ENCODE data around the gene TENM4. TPM values are rescaled to one million over a fixed set of nuclear protein-coding genes. Genes with fewer than 3 reads are reported as not detected.
A peak's percentile ranks its signal among the peaks of the same experiment; 100 is the strongest.

TENM4 gene
- total and polyA plus RNA-seq, 2 of the 8 experiments (the other 6 are each of a cell fraction or from before 2014, with no cell fraction given): 3.5 to 7.2 TPM

GRCh38 chr11:79436919-79437277, 3.9 kb downstream of the TENM4 start (continued):
- TF ChIP-seq, protein P1, sequence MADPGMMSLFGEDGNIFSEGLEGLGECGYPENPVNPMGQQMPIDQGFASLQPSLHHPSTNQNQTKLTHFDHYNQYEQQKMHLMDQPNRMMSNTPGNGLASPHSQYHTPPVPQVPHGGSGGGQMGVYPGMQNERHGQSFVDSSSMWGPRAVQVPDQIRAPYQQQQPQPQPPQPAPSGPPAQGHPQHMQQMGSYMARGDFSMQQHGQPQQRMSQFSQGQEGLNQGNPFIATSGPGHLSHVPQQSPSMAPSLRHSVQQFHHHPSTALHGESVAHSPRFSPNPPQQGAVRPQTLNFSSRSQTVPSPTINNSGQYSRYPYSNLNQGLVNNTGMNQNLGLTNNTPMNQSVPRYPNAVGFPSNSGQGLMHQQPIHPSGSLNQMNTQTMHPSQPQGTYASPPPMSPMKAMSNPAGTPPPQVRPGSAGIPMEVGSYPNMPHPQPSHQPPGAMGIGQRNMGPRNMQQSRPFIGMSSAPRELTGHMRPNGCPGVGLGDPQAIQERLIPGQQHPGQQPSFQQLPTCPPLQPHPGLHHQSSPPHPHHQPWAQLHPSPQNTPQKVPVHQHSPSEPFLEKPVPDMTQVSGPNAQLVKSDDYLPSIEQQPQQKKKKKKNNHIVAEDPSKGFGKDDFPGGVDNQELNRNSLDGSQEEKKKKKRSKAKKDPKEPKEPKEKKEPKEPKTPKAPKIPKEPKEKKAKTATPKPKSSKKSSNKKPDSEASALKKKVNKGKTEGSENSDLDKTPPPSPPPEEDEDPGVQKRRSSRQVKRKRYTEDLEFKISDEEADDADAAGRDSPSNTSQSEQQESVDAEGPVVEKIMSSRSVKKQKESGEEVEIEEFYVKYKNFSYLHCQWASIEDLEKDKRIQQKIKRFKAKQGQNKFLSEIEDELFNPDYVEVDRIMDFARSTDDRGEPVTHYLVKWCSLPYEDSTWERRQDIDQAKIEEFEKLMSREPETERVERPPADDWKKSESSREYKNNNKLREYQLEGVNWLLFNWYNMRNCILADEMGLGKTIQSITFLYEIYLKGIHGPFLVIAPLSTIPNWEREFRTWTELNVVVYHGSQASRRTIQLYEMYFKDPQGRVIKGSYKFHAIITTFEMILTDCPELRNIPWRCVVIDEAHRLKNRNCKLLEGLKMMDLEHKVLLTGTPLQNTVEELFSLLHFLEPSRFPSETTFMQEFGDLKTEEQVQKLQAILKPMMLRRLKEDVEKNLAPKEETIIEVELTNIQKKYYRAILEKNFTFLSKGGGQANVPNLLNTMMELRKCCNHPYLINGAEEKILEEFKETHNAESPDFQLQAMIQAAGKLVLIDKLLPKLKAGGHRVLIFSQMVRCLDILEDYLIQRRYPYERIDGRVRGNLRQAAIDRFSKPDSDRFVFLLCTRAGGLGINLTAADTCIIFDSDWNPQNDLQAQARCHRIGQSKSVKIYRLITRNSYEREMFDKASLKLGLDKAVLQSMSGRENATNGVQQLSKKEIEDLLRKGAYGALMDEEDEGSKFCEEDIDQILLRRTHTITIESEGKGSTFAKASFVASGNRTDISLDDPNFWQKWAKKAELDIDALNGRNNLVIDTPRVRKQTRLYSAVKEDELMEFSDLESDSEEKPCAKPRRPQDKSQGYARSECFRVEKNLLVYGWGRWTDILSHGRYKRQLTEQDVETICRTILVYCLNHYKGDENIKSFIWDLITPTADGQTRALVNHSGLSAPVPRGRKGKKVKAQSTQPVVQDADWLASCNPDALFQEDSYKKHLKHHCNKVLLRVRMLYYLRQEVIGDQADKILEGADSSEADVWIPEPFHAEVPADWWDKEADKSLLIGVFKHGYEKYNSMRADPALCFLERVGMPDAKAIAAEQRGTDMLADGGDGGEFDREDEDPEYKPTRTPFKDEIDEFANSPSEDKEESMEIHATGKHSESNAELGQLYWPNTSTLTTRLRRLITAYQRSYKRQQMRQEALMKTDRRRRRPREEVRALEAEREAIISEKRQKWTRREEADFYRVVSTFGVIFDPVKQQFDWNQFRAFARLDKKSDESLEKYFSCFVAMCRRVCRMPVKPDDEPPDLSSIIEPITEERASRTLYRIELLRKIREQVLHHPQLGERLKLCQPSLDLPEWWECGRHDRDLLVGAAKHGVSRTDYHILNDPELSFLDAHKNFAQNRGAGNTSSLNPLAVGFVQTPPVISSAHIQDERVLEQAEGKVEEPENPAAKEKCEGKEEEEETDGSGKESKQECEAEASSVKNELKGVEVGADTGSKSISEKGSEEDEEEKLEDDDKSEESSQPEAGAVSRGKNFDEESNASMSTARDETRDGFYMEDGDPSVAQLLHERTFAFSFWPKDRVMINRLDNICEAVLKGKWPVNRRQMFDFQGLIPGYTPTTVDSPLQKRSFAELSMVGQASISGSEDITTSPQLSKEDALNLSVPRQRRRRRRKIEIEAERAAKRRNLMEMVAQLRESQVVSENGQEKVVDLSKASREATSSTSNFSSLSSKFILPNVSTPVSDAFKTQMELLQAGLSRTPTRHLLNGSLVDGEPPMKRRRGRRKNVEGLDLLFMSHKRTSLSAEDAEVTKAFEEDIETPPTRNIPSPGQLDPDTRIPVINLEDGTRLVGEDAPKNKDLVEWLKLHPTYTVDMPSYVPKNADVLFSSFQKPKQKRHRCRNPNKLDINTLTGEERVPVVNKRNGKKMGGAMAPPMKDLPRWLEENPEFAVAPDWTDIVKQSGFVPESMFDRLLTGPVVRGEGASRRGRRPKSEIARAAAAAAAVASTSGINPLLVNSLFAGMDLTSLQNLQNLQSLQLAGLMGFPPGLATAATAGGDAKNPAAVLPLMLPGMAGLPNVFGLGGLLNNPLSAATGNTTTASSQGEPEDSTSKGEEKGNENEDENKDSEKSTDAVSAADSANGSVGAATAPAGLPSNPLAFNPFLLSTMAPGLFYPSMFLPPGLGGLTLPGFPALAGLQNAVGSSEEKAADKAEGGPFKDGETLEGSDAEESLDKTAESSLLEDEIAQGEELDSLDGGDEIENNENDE (IDR thresholded peaks at IDR 0.05; ENCODE audit: insufficient replicate concordance, low read length): no peak
- TF ChIP-seq SUZ12 (IDR thresholded peaks at IDR 0.05; ENCODE audit: low read length): peak; percentile 41; the same call in 1 of the 2 replicates
- no peak for TF ChIP-seq NANOG (IDR thresholded peaks at IDR 0.05; ENCODE audit: insufficient read depth, low read depth, low read length, poor library complexity, severe bottlenecking)
- TF ChIP-seq PHF8 (conservative IDR thresholded peaks at IDR 0.05; ENCODE audit: low read depth, low read length): 0 out of 2 replicates have a peak, but pooled peaks have one; percentile 21
- no peak for TF ChIP-seq KDM4A (IDR thresholded peaks at IDR 0.05; ENCODE audit: low read depth, low read length, severe bottlenecking)
- TF ChIP-seq TAF7 (optimal IDR thresholded peaks at IDR 0.05; ENCODE audit: borderline replicate concordance, low read depth, low read length): no peak
